ENCODE results near the gene RNASE8. TPM values are rescaled to one million over a fixed set of nuclear protein-coding genes. Genes with fewer than 3 reads are reported as not detected.

RNASE8 gene
- polyA plus RNA-seq, 1 donor from 2014 or later = not detected

- no peak within 1 kb of the TSS for H3K9ac ChIP-seq (ENCODE audit: low read length)
- H3K36me3 ChIP-seq (ENCODE audit: insufficient read depth, low read length) = no peaks in the 10 kb centered on the region
- H3K9me3 ChIP-seq (ENCODE audit: low read length) = no peaks in the 10 kb centered on the region
- no peak for TF ChIP-seq EZH2 (IDR thresholded peaks at IDR 0.05; ENCODE audit: borderline replicate concordance, insufficient read depth, low read length, poor library complexity, severe bottlenecking)
- TF ChIP-seq MXI1 (conservative IDR thresholded peaks at IDR 0.05; ENCODE audit: poor library complexity, severe bottlenecking) = no peak
- TF ChIP-seq, protein P1, sequence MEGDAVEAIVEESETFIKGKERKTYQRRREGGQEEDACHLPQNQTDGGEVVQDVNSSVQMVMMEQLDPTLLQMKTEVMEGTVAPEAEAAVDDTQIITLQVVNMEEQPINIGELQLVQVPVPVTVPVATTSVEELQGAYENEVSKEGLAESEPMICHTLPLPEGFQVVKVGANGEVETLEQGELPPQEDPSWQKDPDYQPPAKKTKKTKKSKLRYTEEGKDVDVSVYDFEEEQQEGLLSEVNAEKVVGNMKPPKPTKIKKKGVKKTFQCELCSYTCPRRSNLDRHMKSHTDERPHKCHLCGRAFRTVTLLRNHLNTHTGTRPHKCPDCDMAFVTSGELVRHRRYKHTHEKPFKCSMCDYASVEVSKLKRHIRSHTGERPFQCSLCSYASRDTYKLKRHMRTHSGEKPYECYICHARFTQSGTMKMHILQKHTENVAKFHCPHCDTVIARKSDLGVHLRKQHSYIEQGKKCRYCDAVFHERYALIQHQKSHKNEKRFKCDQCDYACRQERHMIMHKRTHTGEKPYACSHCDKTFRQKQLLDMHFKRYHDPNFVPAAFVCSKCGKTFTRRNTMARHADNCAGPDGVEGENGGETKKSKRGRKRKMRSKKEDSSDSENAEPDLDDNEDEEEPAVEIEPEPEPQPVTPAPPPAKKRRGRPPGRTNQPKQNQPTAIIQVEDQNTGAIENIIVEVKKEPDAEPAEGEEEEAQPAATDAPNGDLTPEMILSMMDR (IDR thresholded peaks at IDR 0.05; ENCODE audit: poor library complexity, severe bottlenecking) = no peak
- no peak for TF ChIP-seq REST (IDR thresholded peaks at IDR 0.05; ENCODE audit: borderline replicate concordance)
- no peak for TF ChIP-seq POLR2AphosphoS5 (IDR thresholded peaks at IDR 0.05)
- TF ChIP-seq SMC3 (conservative IDR thresholded peaks at IDR 0.05; ENCODE audit: poor library complexity) = no peak
- TF ChIP-seq TAF1 (IDR thresholded peaks at IDR 0.05; ENCODE audit: low read depth) = no peak
- TF ChIP-seq EP300 (conservative IDR thresholded peaks at IDR 0.05; ENCODE audit: poor library complexity, severe bottlenecking) = no peak
- no peak for TF ChIP-seq RAD21 (conservative IDR thresholded peaks at IDR 0.05)
- H3K79me2 ChIP-seq (replicated peaks; ENCODE audit: insufficient read depth, low read length) = no peaks in the 10 kb centered on the region
- no peaks in the 10 kb centered on the region for H3K27me3 ChIP-seq (ENCODE audit: insufficient read depth, low read depth, low read length)
- no peak within 1 kb of the TSS for H3K4me3 ChIP-seq (ENCODE audit: low read length)
- no peak within 1 kb of the TSS for H3K4me2 ChIP-seq (ENCODE audit: low read length)
- H3K9me2 ChIP-seq (ENCODE audit: insufficient read depth, low read length) = no peaks in the 10 kb centered on the region
- H3F3A ChIP-seq (ENCODE audit: insufficient read depth, low read length, poor library complexity, severe bottlenecking) = no peaks in the 10 kb centered on the region
- H4K20me1 ChIP-seq (ENCODE audit: insufficient read depth) = no peaks in the 10 kb centered on the region
- no peak within 1 kb of the TSS for H3K27ac ChIP-seq (ENCODE audit: low read length)
- no peak within 1 kb of the TSS for H2AFZ ChIP-seq (ENCODE audit: low read depth, low read length)
Measured at GRCh38 chr14:21034707-21035106, 22.9 kb upstream of the RNASE8 start, which contains the start of gene RNASE13. RNASE13 (minus strand) TSS chr14:21034807; CDS start chr14:21034288, 519 bp downstream.

GRCh38 chr14:21036751-21037150 is 20.9 kb upstream of the RNASE8 start:
- no peaks in the 10 kb centered on the region for H3K27me3 ChIP-seq (ENCODE audit: insufficient read depth, low read depth, low read length)
- no peaks in the 10 kb centered on the region for H3K9me3 ChIP-seq (ENCODE audit: low read length)
- no peaks in the 10 kb centered on the region for H3K79me2 ChIP-seq (replicated peaks; ENCODE audit: insufficient read depth, low read length)
- no peak overlapping the region for H3K4me2 ChIP-seq (ENCODE audit: low read length)
- no peaks in the 10 kb centered on the region for H4K20me1 ChIP-seq (ENCODE audit: insufficient read depth)
- no peaks in the 10 kb centered on the region for H3F3A ChIP-seq (ENCODE audit: insufficient read depth, low read length, poor library complexity, severe bottlenecking)
- H3K36me3 ChIP-seq (ENCODE audit: insufficient read depth, low read length) = no peaks in the 10 kb centered on the region
- no peaks in the 10 kb centered on the region for H3K9me2 ChIP-seq (ENCODE audit: insufficient read depth, low read length)
- H3K27ac ChIP-seq (ENCODE audit: low read length) = no peak overlapping the region
- no peak overlapping the region for H3K9ac ChIP-seq (ENCODE audit: low read length)
- H3K4me3 ChIP-seq (ENCODE audit: low read length) = no peak overlapping the region
- TF ChIP-seq EZH2 (IDR thresholded peaks at IDR 0.05; ENCODE audit: borderline replicate concordance, insufficient read depth, low read length, poor library complexity, severe bottlenecking) (no peak), REST (IDR thresholded peaks at IDR 0.05; ENCODE audit: borderline replicate concordance) (no peak), TAF1 (IDR thresholded peaks at IDR 0.05; ENCODE audit: low read depth) (no peak), RAD21 (conservative IDR thresholded peaks at IDR 0.05) (no peak), SMC3 (conservative IDR thresholded peaks at IDR 0.05; ENCODE audit: poor library complexity) (no peak), EP300 (conservative IDR thresholded peaks at IDR 0.05; ENCODE audit: poor library complexity, severe bottlenecking) (no peak), POLR2AphosphoS5 (IDR thresholded peaks at IDR 0.05) (no peak), MXI1 (conservative IDR thresholded peaks at IDR 0.05; ENCODE audit: poor library complexity, severe bottlenecking) (no peak)
- TF ChIP-seq, protein P1 (IDR thresholded peaks at IDR 0.05; ENCODE audit: poor library complexity, severe bottlenecking) = no peak
- H2AFZ ChIP-seq (ENCODE audit: low read depth, low read length) = no peak overlapping the region
